Ascending aorta (tissue), 2 donors: ENCODE data around the gene ZFTA. TPM values are rescaled to one million over a fixed set of nuclear protein-coding genes. Genes with fewer than 3 reads are reported as not detected.

Experiments
- DNase-seq, 2 donors: peaks; one replicate each; pipeline ENCODE4 v3.0.0-alpha.2; 2019; ENCODE audit warnings: low spot score in 2 of 2
- H3K27ac ChIP-seq, 2 donors: fragments of 200-600 bp; sonication (generic); one replicate each; pipeline ENCODE4 v1.5.1; 2016 to 2017; ENCODE audit warnings: mild to moderate bottlenecking in 1 of 2
- H3K27me3 ChIP-seq: fragments of 200-600 bp; sonication (generic); one replicate; pipeline ENCODE4 v1.5.1; 2017
- H3K36me3 ChIP-seq, 2 donors: fragments of 200-600 bp; sonication (generic); one replicate each; pipeline ENCODE4 v1.5.1; 2016
- H3K4me1 ChIP-seq, 2 donors: fragments of 200-600 bp; sonication (generic); one replicate each; pipeline ENCODE4 v1.5.1; 2016 to 2017; ENCODE audit warnings: mild to moderate bottlenecking in 1 of 2
- H3K4me3 ChIP-seq, 2 donors: fragments of 200-600 bp; sonication (generic); one replicate each; pipeline ENCODE4 v1.5.1; 2016 to 2017; ENCODE audit warnings: mild to moderate bottlenecking in 1 of 2
- H3K9me3 ChIP-seq, 2 donors: fragments of 200-600 bp; sonication (generic); one replicate each; pipeline ENCODE4 v1.5.1; 2016
- CTCF ChIP-seq, 3 experiments: fragments of 200-600 bp in 2 of 3; fragments of 450-650 bp in 1 of 3; sonication (generic) in 2 of 3; IDR thresholded peaks; one replicate each; pipeline ENCODE4 v1.5.1; 2016 to 2019; ENCODE audit warnings: antibody characterized with exemption in 3 of 3, mild to moderate bottlenecking in 1 of 3, moderate library complexity in 1 of 3
- intact Hi-C: fragments of 100-400 bp; cut with DNase I; formaldehyde crosslinking; loops from one replicate; pipeline ENCODE4 v1.15.1; 2023
- total RNA-seq: library from RNA; depleted of rRNA; stranded (reverse); fragments of >200 nt; gene quantifications from one replicate; pipeline ENCODE4 v1.1.0, GENCODE V29; 2016

The ZFTA gene
- total RNA-seq, 1 donor from 2014 or later = 34.7 TPM

GRCh38 chr11:63738720-63739360, 29.7 kb downstream of the ZFTA start:
- TF ChIP-seq CTCF (IDR thresholded peaks at IDR 0.05) = peak; percentile 73 to 98 (median 96)
- H3K36me3 ChIP-seq = no peaks in the 10 kb centered on the region
- H3K4me1 ChIP-seq = no peaks in the 10 kb centered on the region
- H3K27me3 ChIP-seq = no peaks in the 10 kb centered on the region
- peak in 1 of 2 donors; percentile 89 for DNase-seq
- H3K9me3 ChIP-seq = no peaks in the 10 kb centered on the region
- intact Hi-C loops = loop anchor here (1.0 to 2.0 kb wide), 3 partner anchors 58 to 260 kb away; partner anchors contain the start of gene RTN3
- H3K4me3 ChIP-seq = no peak overlapping the region
- H3K27ac ChIP-seq = peak overlapping the region; percentile 3 to 64

- no peaks in the 10 kb centered on the region for H3K4me1 ChIP-seq
- no peak for DNase-seq
- H3K27me3 ChIP-seq = no peaks in the 10 kb centered on the region
- no peaks in the 10 kb centered on the region for H3K36me3 ChIP-seq
- no peaks in the 10 kb centered on the region for H3K9me3 ChIP-seq
- TF ChIP-seq CTCF (IDR thresholded peaks at IDR 0.05) = no peak
- H3K27ac ChIP-seq = no peak overlapping the region
- intact Hi-C loops = loop anchor here (1.0 to 2.0 kb wide), 3 partner anchors 57 to 259 kb away; partner anchors contain the start of gene RTN3
- no peak overlapping the region for H3K4me3 ChIP-seq
Measured at GRCh38 chr11:63737718-63738117, 30.9 kb downstream of the ZFTA start.

GRCh38 chr11:63736864-63737263, 31.7 kb downstream of the ZFTA start:
- Histone ChIP-seq H3K27me3 (no peaks in the 10 kb centered on the region), H3K4me3 (no peak overlapping the region), H3K36me3 (no peaks in the 10 kb centered on the region), H3K27ac (no peak overlapping the region), H3K4me1 (no peaks in the 10 kb centered on the region), H3K9me3 (no peaks in the 10 kb centered on the region)
- DNase-seq = no peak
- intact Hi-C loops = no loop called here
- no peak for TF ChIP-seq CTCF (IDR thresholded peaks at IDR 0.05)

- Histone ChIP-seq H3K4me1 (no peaks in the 10 kb centered on the region), H3K27ac (no peak overlapping the region), H3K36me3 (no peaks in the 10 kb centered on the region), H3K27me3 (no peaks in the 10 kb centered on the region), H3K9me3 (no peaks in the 10 kb centered on the region), H3K4me3 (no peak overlapping the region)
- no peak for TF ChIP-seq CTCF (IDR thresholded peaks at IDR 0.05)
- no peak for DNase-seq
- intact Hi-C loops = no loop called here
Measured at GRCh38 chr11:63729326-63729725, 39.2 kb downstream of the ZFTA start.

- intact Hi-C loops = no loop called here
Measured at GRCh38 chr11:63720611-63721010, 48.0 kb downstream of the ZFTA start.

More at GRCh38 chr11:63720611-63721010, 48.0 kb downstream of the ZFTA start:
- DNase-seq = no peak
- no peak overlapping the region for H3K27ac ChIP-seq
- no peaks in the 10 kb centered on the region for H3K9me3 ChIP-seq
- no peaks in the 10 kb centered on the region for H3K4me1 ChIP-seq
- H3K27me3 ChIP-seq = no peaks in the 10 kb centered on the region
- no peak for TF ChIP-seq CTCF (IDR thresholded peaks at IDR 0.05)
- H3K4me3 ChIP-seq = no peak overlapping the region
- no peaks in the 10 kb centered on the region for H3K36me3 ChIP-seq
